ENCODE data around the gene NUP210L.
A peak's percentile ranks its signal among the peaks of the same experiment; 100 is the strongest.
"Not testable (repeated sequence)": the region's sequence is repeated elsewhere in the genome, so short reads cannot be mapped to it uniquely, and the experiment has no call there.

NUP210L gene

DNA sequence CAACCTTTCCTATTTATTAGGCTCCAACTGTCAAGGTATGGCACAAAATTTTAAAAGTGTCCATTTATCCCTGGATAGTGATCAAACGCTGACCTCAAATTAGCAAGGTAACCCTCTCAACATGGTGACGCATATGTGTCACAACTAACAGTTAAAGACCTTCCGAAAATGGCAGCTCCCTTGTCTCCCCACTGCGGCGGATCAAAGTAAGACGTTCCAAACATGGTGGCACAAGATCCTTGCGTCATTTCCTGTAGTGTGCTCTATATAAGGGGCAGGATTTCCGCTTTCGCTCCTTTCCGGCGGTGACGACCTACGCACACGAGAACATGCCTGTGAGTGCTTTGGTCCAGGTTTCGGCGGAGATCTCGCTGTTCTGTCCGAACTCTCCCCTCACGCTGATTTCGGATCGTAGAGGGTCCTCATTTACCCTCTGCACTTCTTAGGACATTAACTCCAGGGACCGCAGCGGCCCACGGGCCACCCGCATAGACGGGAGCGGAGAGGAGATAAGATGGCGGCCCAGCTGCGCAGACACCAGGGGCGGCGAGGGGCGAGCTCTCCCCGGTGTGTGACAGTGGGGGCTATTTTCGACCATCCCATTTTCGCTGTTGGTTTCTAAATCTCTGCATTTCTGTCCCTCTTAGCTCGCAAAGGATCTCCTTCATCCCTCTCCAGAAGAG is 164.3 kb downstream of the NUP210L start, which contains the start of gene RPS27:
Gene RPS27 (plus strand): TSS at position 295 of the 683 bp plus-strand sequence. CDS start 35 bp downstream, at position 330.
- peak; percentile 98 for DNase-seq

DNA sequence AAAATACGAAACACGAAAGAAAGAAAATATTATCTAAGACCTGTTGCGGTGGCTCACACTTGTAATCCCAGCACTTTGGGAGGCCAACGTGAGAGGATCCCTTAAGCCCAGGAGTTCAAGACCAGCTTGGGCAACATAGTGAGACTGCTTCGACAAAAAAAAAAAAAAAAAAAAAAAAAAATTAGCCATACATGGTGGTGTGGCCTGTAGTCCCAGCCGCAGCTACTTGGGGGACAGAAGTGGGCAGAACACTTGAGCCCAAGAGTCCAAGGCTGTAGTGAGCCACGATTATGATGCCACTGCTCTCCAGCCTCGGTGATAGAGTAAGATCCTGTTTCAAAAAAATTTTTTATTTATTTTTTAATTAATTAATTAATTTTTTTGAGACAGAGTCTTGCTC is 167.3 kb downstream of the NUP210L start:
- no peak for DNase-seq

DNA sequence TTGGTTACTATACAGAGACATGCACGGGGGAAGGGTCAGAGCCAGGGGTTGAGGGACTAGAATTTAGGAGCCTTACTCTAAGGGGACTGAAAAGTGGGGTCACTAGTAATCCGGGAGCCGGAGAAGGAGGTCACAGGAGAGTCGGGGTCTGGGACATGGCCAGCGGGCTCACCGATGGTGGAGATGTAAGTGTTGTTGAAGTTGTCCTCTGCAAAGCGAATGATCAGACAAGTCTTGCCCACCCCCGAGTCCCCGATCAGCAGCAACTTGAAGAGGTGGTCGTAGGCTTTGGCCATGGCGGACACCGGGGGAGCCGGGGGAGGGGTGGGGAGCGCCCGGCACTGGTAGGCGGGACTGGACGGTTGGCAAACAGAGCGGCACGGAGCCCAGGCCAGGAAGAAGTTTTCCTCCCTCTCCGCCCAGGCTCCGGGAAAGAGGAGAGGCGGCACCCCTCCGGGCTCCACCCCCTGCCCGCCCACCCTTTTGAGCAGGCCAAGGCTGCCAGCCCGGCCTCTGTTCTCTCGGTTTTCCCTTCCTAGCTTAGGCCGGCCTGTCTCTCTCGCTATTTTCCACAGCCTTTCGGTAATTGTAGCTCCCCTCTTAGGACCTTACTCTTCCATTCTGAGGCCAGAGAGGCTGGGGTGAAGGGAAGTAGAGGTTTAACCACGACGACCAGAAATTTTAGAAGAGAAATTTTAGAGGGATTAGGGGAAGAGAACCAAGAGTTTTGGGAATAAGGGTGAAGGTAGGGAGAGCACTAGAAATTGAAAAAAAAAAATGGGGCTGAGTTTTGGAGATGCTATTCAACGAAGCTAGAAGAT is 168.7 kb downstream of the NUP210L start, which contains the start of gene RAB13:
Gene RAB13 (minus strand): TSS at position 399 of the 821 bp plus-strand sequence. CDS start 103 bp downstream, at position 296.
- peak; percentile 91 for DNase-seq

DNA sequence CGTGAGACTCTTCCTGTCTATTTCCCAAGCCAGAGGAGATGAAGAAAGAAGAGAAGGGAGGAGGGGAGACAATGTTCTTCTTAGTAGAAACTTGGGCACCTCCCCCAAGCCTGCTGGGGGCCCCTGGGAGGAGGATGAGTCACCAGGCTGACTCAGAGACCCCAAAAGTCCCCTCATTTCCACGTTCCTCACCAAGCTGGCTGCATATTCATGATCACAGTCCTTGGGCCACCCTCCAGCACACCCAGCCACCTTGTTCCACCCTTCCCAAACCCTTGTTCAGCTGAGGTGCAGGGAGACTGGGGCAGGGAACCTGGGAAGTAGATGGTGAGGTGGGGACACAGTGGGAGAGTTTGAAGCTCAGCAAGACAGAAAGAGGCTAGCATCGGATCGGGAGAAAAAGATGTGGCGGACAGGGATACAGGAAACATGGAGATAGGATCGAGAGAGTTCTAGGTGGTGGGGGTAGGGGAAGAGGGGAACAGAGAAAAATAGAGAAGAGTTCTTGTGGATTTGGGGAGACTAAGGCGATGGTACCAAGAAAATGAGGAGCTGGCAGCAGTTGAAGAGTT is 169.4 kb downstream of the NUP210L start:
- DNase-seq, result peak; percentile 94

DNA sequence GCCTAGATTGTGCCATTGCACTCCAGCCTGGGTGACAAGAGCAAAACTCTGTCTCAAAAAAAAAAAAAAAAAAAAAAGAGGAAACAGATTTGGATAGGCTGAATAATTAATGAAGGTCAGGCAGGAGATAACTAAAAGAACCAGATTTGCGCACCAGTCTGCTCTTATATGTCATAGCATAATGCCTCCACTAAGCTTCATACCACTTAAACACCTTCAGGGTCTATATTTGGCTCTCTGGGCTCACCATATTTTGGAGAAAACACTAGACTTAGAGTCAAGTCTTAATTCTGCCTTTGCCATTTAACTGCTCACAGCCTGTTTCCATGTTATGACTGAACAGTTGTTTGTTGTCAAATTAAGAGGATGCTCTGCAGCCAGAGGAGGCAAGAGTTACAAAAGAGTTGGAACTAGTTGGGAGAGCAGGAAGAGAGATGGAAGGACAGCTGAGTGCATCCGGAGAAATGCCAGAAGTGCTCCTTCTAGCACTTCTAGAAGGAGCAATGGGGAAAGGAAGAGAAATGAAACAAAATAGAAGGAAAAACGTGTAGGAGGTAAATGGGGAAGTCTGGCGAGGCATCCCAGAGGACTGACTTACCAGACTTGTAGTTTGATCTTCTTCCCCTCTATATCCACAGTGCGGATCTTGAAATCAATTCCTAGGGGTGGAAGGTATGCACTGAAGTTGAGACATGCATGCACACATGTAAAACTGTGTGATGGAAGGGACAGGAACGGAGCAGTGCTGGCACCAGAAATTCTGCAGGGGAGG is 170.6 kb downstream of the NUP210L start:
- DNase-seq, result peak; percentile 39

DNA sequence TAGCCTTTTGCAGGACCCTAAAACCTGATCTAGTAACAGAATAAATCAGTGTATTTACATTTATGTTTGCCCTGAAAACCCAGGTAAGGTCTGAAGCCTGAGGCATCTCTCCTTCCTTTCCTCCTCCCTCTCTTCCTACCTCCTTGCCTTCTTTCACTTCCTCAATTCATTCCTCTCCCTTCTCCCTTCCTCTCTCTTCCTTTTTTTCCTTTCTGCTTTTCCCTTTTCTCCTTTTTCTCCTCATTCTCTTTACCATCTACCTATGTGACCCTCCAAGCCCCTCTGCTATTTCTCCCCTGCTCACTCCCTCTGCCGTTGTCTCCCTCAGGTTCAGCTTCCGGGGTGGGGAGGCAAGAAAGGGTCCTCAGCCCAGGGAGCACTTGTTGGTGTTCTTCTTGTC is 173.1 kb downstream of the NUP210L start:
- DNase-seq, result not testable (repeated sequence)

DNA sequence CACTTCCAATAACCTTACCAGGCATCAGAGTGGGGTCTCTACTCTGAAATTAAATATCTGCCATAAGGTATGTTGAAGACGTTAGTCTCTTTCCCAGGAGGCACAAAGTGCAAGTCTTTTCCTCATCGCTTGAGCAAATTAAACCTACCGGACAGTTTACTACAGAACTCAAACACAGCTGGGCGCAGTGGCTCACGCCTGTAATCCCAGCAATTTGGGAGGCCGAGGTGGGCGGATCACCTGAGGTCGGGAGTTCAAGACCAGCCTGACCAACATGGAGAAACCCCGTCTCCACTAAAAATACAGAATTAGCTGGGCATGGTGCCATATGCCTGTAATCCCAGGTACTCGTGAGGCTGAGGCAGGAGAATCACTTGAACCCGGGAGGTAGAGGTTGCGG is 175.8 kb downstream of the NUP210L start:
- DNase-seq, result not testable (repeated sequence)

DNA sequence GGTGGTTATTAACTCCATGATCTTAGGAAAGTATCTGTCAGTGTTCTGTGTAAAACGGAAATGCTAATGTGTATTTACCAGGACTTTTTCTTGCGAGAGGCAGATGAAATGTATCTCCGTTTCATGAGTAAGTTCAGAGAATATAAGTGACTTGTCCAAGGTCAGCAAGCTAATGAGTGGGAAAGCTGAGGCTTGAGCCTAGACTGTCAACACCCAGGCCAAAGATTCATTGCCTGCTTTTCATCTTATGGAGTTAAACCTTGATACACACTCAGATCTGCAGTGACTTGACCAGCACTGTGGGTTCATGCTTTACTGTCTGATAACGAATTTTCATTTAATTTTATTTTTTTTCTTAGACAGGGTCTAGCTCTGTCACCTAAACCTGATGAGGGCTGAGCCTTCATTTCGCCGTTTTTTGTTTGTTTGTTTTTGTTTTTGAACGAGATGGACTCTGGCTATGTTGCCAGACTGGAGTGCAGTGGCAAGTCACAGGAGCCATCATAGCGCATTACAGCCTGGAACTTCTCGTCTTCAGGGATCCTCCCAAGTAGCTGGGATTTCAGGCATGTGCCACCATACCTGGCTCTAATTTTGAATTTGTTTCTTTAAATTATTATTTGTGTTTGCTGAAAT is 176.5 kb downstream of the NUP210L start:
- DNase-seq, result no peak

DNA sequence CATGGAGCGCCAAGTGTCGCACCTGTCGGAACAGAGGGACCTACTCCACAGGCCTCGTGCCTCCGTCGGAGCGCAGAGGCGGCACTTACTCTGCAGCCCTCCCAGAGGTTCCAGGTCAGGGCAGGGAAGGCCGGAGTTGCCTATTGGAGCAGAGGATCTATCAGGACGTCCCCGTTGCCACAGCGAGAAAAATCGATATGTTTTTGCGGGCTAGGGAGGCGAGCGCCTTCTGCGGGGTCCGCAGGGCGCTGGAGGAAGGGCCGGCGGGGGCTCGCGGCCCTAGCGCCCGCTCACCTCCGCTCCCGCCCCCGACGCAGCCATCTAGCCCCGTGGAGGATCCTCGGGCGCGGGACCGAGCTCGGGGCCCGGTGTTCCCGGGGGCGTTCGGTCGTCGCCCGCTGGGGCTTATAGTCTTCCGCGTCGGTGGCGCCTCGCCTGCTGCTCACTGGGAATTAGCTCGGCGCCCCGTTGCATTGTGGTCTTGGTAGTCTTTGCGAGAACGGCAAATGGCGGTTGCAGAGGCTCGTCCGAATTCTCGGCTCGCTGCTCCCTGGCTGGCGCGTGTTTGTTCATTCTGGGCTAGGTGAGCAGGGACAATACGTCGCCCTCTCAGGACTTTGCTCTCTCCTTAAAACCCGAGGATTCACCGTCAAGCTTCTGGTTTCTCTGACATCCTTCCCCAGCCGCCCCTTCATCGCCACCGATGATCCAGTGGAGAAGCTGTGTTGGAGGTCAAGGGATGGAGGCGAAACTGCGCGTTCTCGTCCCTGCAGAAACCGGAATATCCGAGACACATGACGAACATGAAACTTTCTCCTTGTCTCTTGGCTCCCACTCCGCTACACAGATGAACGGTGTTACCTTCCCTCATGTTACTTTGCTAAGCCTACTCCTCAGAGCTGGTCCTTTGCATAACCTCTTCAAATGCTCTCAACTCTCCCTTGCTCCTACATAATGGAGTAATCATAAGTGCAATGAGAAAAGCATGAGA is 177.3 kb downstream of the NUP210L start, which contains the start of gene JTB:
Gene JTB (minus strand): TSS at position 425 of the 991 bp plus-strand sequence. CDS start 422 bp downstream, at position 3.
- peak; percentile 88 for DNase-seq

DNA sequence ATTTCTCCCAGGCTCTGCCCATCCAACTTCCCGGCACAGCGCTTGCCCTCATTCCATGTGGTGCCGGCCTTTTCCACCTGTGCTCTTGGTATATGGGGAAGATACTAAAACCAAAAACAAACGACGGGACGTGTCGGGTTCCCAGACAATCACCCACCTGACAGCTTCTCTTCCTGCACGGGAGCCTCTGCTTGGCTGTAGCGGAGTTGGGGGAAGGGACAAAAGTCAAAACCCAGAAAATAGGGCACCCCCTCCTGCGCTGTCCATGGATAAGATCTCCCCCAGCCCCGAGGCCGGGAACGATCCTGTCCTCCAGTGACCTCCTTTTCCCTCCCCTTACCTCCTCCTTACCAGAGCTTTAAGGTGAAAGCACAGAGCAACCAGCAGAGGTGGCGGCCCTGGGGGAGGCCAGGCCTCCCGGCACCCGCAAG is 178.0 kb downstream of the NUP210L start:
- no peak for DNase-seq

DNA sequence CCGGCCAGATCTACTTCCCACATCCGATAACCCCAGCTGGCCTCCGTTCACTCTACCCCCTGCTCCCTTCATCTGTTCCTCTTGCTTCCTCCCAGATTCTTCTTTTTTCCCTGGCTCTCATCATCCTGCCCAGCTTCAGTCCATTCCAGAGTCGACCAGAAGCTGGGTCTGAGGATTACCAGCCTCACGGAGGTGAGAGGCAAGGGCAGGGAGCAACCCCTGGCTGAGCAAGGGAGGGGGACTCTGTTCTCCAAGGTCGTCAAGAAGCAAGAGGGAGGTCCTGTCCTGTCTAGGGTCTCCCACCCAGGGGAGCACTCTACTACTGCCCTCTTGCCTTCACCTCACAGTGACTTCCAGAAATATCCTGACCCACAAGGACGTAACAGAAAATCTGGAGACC is 181.3 kb downstream of the NUP210L start:
- no peak for DNase-seq

DNA sequence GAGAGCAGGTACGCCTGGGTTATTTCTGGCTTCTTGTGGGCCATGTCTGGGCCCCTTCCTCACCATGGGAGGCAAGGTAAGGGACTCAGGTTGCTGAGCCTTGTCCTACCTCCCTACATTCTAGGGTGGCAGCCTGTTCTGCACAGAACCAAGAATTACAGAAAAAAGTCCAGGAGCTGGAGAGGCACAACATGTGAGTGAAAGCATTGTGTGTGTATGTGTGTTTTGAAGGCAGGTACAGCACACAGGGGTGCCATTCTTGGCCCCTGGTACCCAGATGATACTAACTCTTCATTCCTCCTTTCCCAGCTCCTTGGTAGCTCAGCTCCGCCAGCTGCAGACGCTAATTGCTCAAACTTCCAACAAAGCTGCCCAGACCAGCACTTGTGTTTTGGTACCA is 181.8 kb downstream of the NUP210L start:
- no peak for DNase-seq

DNA sequence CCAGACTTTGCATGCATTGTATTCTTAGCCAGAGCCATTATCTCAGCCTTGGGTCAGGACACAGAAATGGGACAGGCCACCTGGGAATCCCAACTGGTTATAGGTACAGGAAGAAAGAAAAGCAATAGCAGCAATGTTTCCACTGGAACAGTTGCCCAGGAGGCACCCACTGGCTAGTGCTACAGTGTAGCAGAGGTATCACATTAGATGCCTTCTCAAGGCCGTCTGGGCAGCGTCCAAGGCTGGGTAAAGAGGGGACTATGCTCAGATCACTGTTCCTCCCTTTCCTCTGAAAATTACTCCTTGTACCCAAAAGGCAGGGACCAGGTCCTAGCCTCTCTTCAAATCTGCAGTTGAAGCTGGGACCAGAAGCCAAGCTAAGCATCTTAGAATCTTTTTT is 184.5 kb downstream of the NUP210L start:
- no peak for DNase-seq

DNA sequence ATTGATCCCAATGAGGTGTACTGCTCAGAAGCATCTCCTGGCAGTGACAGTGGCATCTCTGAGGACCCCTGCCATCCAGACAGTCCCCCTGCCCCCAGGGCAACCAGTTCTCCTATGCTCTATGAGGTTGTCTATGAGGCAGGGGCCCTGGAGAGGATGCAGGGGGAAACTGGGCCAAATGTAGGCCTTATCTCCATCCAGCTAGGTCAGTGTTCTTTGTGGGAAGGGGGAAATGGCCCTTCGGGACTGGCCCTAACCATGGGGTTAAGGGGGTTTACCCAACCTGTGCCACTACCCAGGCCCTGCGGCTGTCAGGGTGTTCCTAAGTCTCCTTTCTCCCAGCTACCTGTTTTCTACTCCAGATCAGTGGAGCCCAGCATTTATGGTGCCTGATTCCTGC is 185.9 kb downstream of the NUP210L start:
- no peak for DNase-seq

DNA sequence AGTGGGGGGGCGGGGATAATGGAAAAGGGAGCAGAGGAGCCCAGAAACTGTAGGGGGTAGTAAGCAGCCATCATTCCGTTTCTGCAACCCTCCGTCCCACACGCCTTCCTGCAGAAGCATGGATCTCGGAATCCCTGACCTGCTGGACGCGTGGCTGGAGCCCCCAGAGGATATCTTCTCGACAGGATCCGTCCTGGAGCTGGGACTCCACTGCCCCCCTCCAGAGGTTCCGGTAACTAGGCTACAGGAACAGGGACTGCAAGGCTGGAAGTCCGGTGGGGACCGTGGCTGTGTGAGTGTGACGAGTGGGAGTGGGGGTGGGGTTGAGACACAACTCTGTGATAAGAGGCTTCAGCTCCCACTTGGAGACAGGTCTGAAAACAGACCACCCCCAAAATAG is 186.5 kb downstream of the NUP210L start:
- no peak for DNase-seq

DNA sequence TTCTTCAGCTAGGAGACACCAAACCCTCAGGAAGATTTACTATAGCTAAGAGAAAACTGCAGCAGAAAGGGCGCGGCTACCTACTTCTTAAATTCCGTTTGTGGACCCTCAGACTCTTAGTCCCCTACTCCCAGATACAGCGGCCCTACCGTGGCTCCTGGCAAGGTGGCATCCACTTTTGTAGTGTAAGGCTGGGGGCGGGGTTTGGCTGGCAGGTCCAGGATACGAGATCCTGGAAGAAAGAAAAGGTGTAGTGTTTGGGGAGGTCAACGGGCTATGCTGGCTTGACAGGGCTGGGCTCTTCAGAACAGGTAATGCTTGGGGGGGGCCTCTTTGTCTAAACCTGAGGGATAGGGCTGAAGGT is 186.9 kb downstream of the NUP210L start:
- DNase-seq, result no peak

DNA sequence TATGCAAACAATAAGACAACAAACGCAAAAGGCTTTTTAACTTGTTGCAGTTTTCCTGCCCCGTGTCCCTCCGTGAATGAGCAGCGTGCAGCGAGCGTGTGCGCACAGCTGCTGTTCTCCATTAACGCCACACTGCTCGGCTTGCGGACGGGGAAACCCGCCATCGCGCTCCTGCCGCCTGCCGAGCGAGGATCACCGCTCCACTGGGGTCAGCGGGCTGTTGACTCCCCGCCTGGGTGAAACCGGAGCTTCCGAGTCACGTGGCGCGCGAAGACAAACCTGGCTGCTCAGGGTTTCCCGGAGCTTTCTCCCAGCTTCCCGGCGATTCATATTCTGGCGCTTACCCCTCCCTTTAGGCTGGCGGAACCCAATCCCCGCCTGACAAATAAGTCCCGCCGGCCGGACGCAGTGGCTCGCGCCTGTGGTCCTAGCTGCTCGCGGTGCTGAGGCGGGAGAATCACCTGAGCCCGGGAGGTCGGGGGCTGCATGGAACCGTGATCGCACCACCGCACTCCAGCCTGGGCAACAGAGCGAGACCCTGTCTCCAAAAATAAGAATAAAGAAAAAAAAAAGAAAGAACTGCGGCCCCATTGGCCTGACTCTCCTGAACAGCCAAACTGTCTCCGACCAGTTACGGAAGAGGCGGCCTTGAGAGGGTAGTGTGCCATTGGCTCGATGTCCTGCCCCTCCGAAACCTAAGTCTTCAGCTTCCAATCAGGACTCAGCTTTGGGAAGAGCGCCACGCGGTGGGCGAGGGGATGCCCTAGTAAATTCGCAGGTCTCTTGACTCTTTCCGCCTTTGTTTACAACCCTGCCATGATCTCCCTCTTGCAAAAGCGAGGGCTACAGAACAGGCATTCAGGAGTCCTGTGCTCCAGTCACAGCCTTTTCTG is 187.5 kb downstream of the NUP210L start, which contains the start of gene CREB3L4:
Gene CREB3L4 (plus strand): TSS at position 796 of the 893 bp plus-strand sequence. CDS start 624 bp downstream, outside the sequence.
- peak; percentile 95 for DNase-seq

DNA sequence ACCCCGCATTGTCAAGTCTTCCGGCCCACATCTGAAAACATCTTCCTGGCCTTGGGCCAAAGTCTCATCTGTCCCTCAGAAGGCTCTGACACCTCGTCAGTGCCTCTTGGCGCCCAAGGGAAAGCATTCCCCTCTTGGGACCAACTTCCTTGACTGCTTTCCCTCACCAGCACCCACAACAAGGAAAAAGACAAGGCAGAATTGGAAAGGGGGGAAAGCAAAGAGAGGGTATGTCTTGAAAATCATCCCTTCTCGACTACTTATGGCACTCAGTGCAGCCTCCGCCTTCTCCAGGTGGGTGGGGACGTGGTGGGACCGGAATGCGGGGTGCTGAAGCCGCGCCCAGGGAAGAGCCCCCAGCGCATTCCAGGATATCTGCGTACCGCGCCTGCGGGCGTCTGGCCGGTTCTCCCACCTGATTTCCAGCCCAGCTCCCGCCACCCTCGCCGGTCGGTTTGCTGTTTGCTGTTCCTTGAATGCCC is 191.0 kb downstream of the NUP210L start:
- peak; percentile 5 for DNase-seq

DNA sequence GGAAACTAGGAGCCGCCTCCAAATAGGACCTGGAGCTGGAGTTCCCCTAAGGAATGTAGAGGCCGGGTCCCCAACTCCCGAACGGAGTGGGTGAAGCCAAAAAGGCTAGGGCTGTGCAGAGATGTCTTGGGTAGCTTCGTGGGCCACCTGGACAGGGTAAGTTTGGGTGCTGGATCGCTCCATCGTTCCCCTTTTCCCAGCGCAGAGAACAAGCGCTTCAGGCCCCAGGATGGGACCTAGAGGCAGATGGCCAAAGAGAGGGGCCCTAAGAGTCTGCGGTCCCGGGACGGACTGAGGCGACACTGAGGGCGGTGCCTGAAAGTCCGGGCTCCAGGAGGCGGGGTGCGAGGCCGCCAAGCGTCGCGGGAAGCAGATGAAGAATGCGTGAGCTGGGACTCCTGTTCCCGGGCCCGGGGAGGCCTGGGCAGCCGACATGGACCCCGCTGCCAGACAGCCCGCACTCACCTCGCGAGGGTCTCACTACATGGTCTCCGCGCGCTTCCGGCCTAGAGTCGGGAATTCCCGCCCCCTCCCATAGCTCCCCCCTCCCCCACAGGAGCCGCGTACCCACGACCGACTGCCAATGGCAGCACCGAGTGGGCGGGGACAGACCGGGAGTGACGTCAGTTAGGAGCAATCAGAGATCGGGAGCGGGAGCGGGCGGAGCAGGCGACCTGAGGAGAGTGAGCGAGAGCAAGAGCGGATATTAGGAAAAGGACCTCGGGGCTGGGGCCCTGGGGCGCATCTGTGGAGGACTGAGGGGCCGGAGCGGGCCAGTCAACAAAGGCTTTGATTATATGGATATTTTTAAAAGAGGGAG is 191.6 kb downstream of the NUP210L start, which contains the start of gene SLC39A1:
Gene SLC39A1 (minus strand): TSS at position 508 of the 820 bp plus-strand sequence. CDS start 822 bp downstream, outside the sequence.
- DNase-seq, result peak; percentile 98

Measured in suppressor macrophage treated with lipopolysaccharide for 4 hours (primary cell).